Posterior cingulate gyrus (tissue), 11 donors: ENCODE data around the gene NR3C2.
A peak's percentile ranks its signal among the peaks of the same experiment; 100 is the strongest.

ENCODE experiments used
- DNase-seq, 10 donors: peaks; one replicate each; pipeline versions ENCODE4 v3.0.0 to v3.0.0-alpha.2; 2020 to 2021; ENCODE audit warnings: mixed read lengths in 3 of 10
- intact Hi-C: fragments of 100-400 bp; cut with DNase I; formaldehyde crosslinking; loops from one replicate; pipeline ENCODE4 v1.15.1; 2023

Gene NR3C2

DNA sequence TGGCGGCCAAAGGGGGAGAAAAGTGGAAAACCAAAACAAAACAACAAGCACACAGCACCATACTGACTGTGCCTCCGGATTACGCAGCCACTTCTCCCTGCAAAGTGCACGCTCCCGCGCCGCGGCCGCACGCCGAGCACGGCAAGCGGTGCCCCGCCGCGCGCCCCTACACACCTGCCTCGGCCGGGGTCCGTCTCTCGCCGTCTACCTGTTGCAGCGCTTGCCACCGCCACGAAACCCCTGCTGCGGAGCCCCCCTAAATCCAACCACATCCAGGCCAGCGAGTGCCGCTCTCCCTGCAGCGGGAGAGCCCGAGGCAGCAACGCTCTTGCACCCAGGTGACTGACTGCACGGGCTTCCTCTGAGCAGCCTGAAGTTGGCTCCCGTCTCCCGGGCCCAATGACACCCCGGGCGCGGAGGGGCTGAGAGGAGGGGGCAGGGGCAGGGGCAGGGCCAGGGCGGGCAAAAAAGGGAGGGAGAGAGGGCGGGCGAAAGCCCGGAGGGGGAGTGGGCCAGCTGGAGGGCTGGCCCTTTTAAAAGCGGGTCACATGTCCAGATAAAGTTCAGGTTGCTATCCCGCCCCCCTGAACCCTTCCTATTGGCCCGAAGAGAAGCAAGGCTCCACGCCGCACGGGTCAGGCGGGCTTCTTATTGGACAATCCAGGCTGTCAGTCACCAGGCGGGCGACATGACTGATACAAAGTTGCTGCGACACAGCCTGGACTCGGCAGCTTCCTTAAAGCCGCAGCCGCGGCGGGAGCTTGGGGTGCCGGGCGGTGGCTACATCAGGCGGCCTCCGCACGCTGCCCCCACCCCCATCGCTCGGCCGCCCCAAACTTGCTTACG is at the start of gene NR3C2:
Gene NR3C2, minus strand, starts transcription at position 429 of the 846 bp plus-strand sequence.
- peak; percentile 99 to 100 (median 100) for DNase-seq
- intact Hi-C loops: loop anchor here (10.0 kb wide), 1 partner anchor 227 kb away; no protein-coding TSS in a partner anchor

- DNase-seq: no peak
- intact Hi-C loops: no loop called here
Measured at GRCh38 chr4:148487181-148487580, 45.0 kb upstream of the NR3C2 start.

GRCh38 chr4:148481636-148482035 is 39.4 kb upstream of the NR3C2 start:
- DNase-seq: no peak

GRCh38 chr4:148477276-148477675 is 35.1 kb upstream of the NR3C2 start:
- intact Hi-C loops: no loop called here
- DNase-seq: no peak

More at GRCh38 chr4:148481636-148482035, 39.4 kb upstream of the NR3C2 start:
- intact Hi-C loops: no loop called here

- intact Hi-C loops: no loop called here
- no peak for DNase-seq
Measured at GRCh38 chr4:148469938-148470337, 27.7 kb upstream of the NR3C2 start.

DNA sequence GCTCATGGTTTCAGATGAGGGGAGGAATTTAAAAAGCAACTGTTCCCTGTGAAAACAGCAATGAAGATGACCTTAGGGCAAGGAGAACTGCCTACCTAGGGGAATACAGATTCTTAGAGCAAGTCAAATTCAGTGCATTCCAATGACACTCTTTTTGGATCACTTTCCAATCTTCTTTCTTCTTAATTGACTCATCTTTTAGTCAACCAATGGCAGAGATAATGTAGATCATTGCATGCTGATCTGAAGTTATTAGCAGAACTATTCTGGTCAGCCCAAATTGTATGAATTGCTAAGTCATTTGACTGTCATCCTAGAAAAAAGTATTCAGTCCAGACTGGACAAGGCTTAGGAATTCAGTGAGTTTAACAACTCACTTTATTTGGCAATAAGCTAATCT is 12.6 kb upstream of the NR3C2 start:
- intact Hi-C loops: no loop called here
- no peak for DNase-seq

DNA sequence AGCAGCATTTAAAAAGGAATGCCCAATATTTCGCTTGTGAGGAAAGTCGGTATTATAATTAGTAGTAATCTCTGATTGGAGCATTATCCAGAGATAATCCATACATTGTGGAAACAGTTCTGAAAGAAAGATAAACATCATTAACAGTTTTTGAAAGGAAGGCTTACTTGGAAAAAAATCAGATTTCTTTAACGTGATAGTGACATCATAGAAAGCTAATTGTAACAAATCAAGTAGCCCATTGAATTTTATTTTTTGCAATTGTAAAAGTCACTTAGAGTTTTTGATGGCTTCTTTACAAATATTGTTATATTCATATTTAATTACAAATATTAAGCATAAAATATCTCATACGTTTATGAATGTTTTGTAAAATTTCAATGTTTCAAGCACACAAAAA is 11.6 kb upstream of the NR3C2 start:
- no peak for DNase-seq
- intact Hi-C loops: no loop called here

DNA sequence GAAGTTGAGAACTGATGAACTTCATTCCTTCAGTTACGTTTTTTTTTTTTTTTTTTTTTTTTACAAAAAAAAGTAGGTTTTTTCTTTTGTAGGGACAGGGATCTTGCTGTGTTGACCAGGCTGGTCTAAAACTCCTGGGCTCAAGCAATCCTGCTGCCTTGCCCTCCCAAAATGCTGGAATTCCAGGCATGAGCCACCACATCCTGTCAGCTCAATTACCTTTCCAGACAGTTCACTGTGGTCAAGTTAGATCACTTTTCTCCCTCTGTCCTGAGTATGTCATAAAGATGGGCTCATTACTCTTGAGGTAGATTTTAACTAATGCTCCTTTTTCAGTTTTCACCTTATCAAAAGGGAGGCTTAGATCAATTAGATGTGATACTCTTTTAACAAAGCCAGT is 10.8 kb upstream of the NR3C2 start:
- intact Hi-C loops: no loop called here
- DNase-seq: no peak

DNA sequence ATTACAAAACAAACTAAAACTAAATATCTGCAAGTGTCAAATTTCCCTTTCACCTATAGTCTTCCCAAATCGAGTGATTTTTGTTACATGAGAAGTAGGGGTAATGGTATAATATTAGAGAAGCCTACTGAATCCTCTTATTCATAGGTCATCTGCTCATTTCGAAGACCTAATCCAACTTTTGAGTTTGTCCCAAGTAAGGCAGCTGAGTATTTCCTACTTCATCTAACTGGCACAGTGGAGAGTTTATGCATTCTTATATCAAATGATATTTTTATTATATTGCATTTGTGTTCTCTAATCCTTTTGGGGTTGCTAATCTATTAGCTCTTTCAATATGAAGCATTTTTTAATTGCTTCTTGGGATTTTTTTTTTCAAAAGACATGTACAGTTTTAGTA is 7.7 kb upstream of the NR3C2 start:
- no peak for DNase-seq
- intact Hi-C loops: loop anchor here (10.0 kb wide), 1 partner anchor 235 kb away; no protein-coding TSS in a partner anchor

DNA sequence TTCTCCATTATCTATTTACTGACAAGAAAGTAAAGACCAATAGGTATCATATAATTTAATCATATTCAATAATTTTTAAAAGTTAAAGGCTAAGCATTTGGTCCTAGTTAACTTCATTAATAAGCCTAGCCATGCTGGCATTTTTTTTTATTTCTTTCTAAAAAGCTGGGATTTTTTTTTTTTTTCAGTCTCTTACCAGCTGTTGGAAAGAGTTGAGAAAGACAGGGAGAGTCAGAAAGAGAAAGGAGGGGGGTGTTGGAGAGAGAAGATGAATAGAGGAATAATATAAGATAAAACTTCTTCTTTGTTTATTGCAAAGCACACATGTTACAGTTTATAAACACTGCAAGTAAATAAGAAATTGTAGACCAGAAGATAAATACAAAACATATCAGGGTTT is 5.9 kb upstream of the NR3C2 start:
- intact Hi-C loops: loop anchor here (10.0 kb wide), 1 partner anchor 233 kb away; no protein-coding TSS in a partner anchor
- DNase-seq: no peak

- intact Hi-C loops: loop anchor here (10.0 kb wide), 1 partner anchor 233 kb away; no protein-coding TSS in a partner anchor
Measured at GRCh38 chr4:148447681-148448080, 5.5 kb upstream of the NR3C2 start.

DNA sequence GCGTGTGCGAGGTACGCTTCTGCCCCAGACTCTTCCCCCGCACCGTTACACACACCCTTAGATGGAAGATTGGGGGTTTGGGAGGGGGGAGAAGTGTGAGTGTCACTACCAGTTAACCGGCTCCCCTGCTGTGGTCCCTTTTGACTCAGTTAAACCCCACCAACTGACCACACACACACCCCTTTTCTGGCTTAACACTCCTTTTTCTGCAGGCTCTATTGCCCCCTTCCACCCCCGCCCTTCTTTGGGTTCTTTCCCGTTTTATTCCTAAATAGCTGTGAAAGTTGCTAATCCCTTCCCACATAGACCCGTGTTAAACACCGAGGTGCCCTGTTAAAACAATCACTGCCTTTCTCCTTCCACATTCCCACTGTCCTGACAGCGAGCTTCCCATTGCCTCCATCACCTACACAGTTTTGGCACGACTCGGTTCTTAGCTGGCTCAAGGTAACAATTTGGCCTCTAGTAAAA is 3.7 kb upstream of the NR3C2 start:
- DNase-seq: peak in 1 of 10 donors; percentile 19

More at GRCh38 chr4:148447681-148448080, 5.5 kb upstream of the NR3C2 start:
- DNase-seq: no peak

DNA sequence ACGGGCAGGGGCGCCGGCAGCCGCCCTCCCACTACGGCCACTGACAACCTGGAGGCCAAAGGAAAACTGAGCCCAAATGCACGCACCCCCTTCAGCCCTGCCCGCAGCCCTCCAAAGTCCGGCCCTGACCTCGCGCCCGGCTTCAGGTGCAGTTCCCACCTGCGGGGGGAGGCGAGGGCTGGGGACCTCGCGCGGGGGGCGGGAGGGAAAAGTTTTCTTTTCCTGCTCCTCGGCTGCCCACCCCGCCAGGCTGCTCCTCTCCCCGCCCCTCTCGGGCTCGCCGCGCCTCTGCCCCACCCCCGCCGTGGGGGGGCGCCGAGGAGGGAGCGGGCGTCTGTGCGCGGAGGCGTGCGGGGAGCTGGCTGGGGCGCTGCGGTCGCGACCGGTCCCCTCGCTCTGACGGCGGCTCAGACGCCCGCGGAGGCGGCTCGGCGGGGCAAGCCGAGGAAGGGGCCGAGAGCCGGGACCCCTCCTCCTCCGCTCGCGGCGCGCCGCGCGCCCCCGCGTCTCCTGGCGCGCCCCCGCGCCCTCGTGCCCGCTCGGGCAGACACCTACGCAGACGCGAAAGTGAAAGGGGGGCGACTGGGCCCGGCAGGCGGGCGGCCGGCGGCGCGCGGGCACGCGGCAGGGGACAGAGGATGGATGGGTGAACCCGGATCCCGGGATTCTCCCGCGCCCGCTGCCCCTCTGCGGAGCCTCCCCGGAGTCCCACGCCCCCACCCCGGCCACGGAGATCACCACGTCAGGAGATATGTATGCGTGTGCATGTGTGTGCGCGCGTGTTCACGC is 3.1 kb upstream of the NR3C2 start:
- DNase-seq: peak; percentile 49 to 95 (median 62)
- intact Hi-C loops: loop anchor here (10.0 kb wide), 1 partner anchor 230 kb away; no protein-coding TSS in a partner anchor

More for the DNA sequence above, 3.7 kb upstream of the NR3C2 start:
- intact Hi-C loops: loop anchor here (10.0 kb wide), 1 partner anchor 231 kb away; no protein-coding TSS in a partner anchor

- intact Hi-C loops: loop anchor here (10.0 kb wide), 1 partner anchor 230 kb away; no protein-coding TSS in a partner anchor
- peak; percentile 18 to 89 (median 40) for DNase-seq
Measured at GRCh38 chr4:148444296-148445070, 2.3 kb upstream of the NR3C2 start.

- intact Hi-C loops: loop anchor here (10.0 kb wide), 1 partner anchor 229 kb away; no protein-coding TSS in a partner anchor
- peak; percentile 10 to 86 (median 36) for DNase-seq
Measured at GRCh38 chr4:148443512-148444295, 1.5 kb upstream of the NR3C2 start.

DNA sequence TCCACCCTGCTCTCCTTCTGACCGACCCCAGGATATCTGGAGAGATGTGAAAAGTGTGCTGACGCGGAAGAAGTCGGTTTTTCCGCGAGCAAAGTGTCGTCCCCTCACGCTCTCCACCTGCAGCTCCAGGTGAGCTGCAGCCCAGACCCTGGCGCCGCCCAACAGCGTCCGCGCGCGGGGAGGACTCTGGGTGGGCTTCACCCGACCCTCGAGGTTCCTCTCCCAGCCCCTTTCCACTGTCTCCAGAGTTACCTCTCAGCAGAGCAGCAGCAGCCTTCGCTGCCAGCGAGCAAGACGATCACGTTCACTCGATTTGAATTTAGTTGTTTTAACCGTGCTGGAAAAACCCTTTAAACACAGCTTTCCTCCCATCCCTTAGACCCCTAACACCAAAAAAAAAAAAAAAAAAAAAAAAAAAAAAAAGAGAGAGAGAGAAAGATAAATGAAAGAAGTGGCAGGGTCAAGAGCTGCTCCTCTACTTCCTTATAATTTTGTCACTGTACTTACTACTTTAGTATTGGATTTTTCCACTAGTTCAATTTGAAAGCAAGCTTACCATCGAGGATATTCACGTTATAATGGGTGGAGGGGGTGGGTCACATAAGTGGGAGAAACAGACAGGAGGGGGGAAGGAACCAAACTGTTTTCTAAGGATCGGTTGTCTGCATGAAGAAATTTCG is 758 bp upstream of the NR3C2 start:
- intact Hi-C loops: loop anchor here (10.0 kb wide), 1 partner anchor 228 kb away; no protein-coding TSS in a partner anchor
- peak in 2 of 10 donors; percentile 28 to 83 for DNase-seq

GRCh38 chr4:148441624-148441985 is 609 bp downstream of the NR3C2 start:
- DNase-seq: peak in 2 of 10 donors; percentile 6 to 18
- intact Hi-C loops: loop anchor here (10.0 kb wide), 1 partner anchor 227 kb away; no protein-coding TSS in a partner anchor

DNA sequence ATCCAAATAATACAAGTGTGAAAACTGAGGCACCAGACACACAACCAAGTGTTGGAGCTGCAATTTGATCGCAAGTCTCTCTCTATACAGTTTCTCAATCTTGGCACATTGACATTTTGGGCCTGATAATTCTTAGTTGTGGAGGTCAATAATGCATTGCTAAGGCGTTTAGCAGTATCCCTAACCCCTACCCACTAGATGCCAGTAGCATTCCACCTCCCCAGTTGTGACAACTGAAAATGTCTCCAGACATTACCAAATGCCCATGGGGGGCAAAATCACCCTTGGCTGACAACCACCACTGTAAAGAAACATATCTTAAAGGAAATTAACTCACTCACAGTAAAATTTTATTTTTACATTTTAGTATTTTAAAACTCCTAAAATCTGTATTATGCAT is 4.2 kb downstream of the NR3C2 start:
- intact Hi-C loops: no loop called here
- DNase-seq: no peak
